ENCODE measurements around the gene SKIL.
A peak's percentile ranks its signal among the peaks of the same experiment; 100 is the strongest.

Gene SKIL

DNA sequence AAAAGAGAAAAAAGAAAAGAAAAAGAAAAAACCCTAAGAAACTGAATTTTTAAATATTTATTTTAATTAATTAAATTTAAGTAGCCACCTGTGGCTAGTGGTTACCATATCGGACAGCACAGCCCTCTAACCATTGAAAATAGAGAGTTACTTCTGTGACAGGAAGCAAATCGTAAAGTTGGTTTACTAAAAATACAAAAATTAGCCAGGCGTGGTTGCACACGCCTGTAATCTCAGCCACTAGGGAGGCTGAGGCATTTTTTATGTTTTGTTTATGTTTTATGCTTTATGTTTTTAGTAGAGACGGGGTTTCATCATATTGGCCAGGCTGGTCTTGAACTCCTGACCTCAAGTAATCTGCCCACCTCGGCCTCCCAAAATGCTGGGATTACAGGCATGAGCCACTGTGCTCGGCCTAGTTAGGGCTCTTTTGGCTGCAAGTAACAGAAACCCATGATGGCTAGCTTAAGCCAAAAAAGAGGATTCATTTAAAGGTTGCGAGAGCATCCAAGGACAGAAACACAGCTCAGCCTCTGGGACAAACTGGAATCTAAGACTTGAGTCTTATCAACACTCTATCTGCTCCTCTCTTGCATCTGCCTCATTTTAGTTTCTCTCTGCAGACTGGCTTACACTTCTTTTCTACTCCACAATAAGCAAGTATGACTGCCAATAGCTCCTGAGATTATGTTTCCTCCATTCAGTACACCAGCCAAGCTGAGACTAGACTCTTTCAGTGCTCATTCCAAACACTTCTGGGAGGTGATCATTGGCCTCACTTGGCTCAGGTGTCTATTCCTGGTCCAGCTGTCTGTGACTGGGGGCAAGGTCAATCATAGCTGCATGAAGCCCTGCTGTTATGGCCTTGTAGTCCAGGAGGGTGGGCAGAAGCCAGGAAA lies 6.8 kb upstream of the SKIL start:
- no peak for DNase-seq (ENCODE audit: low read depth)

DNA sequence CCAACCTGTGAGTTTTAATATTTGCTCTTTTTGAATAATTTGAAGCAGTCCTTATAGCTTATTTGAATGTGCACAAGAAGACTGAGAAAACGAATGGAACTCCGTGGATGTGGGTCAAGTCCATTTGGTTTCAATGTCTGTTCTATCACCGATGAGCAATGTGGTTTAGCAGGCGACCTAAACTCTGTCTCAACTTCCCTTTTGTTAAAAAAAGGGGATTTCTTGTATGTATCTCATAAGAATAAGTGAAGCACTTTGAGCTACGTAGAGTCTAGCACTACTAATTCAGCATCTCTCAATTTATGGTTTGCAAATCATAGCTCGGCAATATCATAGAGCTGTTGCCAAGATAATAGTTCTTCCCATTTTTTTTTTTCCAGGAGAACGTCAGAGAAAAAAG lies 4.6 kb upstream of the SKIL start:
- DNase-seq (ENCODE audit: low read depth) = no peak

- DNase-seq (ENCODE audit: low read depth) = no peak
Observed at GRCh38 chr3:170353485-170353884, 4.0 kb upstream of the SKIL start.

DNA sequence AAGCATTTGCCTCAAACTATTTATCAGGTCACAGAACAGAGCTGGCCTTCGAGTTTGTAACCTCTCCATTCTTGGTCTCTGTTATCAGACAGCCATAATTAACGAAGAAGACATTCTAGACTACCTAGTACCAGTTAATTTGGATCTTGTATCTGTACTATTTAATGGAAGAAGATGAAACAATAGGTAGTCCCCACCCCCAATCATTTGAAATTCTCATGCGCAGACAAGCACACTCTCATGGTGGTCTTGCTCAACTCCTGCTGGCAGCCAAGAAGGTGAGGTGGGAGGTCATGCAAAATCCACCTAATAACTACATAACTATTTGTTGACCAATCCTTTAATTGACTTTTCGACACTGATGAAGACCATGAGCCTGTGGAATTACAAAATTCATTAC lies 2.8 kb upstream of the SKIL start:
- DNase-seq (ENCODE audit: low read depth) = no peak

DNA sequence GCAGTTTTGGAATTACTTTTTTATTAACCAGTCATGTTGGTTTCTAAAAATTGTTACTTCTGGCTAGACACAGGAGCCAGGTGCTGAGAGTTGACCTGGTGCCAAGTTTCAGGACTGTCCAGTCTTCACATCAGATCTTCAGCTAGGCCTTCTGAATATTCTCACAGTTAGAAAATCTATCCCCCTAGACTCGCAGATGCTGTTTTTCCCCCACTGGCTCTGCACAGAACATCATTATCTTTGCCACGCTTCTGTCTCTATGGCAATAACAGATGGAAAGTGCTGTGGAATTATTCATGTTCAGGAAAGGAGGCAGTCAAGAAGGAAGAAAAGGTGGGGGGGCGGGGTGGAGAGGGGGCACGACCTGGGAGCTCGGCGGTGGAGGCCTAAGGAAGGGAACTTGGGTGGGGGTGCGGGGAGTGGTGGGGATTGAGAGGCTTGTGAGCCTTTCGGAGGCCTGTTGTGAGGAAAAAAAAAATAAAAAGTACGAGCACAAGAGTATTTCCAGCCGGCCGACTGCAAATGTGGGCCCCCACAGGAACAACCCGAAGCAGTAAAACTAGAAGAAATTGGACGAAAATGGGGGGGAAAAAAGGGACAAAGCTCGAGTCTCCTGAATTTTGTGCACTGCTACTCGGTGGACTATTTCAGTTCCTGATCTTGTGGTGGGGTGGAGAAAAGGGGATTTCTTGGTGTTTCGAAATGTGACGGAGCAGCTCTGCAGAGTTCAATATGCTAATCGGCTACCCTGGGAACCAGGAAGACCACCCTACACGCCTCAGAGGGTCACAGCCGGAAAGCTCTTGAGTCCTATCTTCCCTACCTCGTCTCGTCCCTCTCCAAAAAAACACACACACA lies 1.5 kb upstream of the SKIL start:
- DNase-seq (ENCODE audit: low read depth) = no peak

DNA sequence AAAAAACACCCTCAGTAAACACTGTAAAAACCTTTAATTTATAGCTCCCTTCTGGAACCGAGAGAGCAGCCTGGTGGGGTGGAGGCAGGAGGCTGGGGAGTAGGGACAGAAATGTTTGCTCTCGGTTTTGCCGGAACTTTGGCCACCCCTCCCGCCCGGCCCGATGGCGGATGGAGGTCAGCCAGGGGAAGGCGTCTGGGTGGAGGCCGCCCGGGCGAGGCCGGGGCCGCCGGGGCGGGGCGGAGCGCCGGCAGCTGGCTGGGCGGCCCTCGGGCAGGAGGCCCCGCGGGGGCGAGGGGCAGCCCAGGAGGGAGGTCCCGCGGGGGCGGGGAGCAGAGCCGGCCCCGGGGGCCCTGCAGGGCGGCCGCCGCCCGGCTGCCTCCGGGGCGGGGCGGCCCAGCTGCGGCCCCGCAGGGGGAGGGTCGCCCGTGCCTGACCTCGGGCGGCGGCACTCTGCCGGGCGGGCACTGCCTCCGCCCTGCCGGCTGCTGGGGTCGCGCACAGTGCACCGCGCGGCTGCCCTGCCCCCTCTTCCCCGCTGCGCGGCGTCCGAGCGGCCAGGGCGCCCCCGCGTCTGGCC lies 829 bp upstream of the SKIL start:
- DNase-seq (ENCODE audit: low read depth) = peak; percentile 21

- DNase-seq (ENCODE audit: low read depth) = peak; percentile 56
Observed at GRCh38 chr3:170358042-170359010, 811 bp downstream of the SKIL start.

DNA sequence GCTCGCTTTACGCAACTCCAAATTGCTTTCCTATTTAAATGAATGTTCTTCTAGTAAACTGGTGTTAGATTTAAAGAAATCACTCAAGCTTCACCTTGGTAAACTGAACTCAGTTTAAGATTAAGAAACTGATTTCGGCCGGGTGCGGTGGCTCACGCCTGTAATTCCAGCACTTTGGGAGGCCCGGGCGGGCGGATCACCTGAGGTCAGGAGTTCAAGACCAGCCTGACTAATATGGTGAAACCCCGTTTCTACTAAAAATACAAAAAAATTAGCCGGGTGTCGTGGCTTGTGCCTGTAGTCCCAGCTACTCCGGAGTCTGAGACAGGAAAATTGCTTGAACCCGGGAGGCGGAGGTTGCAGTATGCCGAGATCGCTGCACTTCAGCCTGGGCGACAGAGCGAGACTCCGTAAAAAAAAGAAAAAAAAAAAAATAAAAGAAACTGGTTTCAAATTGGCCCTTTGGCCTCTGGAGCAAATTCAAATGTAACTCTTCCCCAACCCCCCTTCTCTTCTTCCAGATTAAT lies 1.7 kb downstream of the SKIL start:
- DNase-seq (ENCODE audit: low read depth) = no peak

DNA sequence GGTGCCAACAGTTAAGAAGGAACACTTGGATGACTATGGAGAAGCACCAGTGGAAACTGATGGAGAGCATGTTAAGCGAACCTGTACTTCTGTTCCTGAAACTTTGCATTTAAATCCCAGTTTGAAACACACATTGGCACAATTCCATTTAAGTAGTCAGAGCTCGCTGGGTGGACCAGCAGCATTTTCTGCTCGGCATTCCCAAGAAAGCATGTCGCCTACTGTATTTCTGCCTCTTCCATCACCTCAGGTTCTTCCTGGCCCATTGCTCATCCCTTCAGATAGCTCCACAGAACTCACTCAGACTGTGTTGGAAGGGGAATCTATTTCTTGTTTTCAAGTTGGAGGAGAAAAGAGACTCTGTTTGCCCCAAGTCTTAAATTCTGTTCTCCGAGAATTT lies 3.0 kb downstream of the SKIL start:
- DNase-seq (ENCODE audit: low read depth) = no peak

- no peak for DNase-seq (ENCODE audit: low read depth)
Observed at GRCh38 chr3:170360916-170361315, 3.4 kb downstream of the SKIL start.

GRCh38 chr3:170361711-170362110 lies 4.2 kb downstream of the SKIL start:
- no peak for DNase-seq (ENCODE audit: low read depth)

DNA sequence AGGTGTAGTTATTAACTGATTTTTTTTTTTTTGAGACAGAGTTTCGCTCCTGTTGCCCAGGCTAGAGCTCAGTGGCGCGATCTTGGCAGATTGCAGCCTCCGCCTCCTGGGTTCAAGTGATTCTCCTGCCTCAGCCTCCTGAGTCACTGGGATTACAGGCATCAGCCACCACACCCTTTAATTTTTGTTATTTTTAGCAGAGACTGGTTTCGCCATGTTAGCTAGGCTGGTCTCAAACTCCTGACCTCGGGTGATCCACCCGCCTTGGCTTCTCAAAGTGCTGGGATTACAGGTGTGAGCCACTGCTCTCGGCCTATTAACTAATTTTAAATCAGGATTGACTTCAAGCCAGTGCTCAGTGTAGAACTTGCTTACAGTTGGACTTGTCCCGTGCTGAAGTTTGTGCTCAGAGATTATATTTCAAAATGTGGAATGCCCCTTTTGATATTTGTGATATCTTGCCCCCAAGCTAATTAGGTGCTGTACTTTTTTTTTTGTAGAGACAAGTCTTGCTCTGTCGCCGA lies 6.0 kb downstream of the SKIL start:
- no peak for DNase-seq (ENCODE audit: low read depth)

DNA sequence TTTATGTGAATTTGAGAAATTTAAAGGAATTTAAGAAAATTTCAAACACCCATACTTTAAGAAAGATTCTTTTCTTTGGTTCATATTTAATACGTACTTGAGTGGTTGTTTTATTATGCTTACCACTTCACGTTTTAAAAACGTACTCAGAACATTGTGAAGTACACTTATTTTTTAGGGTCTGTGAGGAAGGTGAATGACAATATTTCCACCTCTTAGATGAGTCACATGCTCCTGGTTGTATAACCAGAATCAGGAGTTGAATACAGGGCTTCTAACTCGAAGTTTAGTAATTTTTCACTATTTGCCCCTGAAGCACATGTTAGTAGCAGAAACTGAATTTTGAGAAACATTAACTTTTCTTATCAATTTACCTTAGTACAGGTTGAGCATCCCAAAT lies 7.5 kb downstream of the SKIL start:
- DNase-seq (ENCODE audit: low read depth) = no peak

DNA sequence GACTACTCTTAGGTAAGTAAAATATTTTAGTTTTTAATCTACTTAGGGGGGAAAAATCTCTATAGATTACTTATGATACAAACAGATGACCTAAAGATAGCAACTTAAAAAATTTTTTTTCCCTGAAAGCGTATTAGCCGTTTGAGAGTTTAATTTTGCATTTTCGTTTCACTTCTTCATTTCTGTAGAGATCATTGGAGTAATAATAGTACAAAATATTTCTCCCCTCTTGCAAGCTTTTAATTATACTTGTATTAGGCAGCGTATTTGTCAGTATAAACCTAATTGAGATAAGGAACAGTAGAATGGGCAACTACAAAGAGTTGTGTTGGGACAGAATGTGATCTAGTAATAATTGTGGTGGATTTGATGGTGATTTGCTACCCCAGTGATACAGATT lies 10.3 kb downstream of the SKIL start:
- no peak for DNase-seq (ENCODE audit: low read depth)

GRCh38 chr3:170368921-170369320 lies 11.4 kb downstream of the SKIL start:
- DNase-seq (ENCODE audit: low read depth) = no peak

- no peak for DNase-seq (ENCODE audit: low read depth)
Observed at GRCh38 chr3:170372190-170372879, 14.8 kb downstream of the SKIL start.

GRCh38 chr3:170383567-170383966 lies 26.1 kb downstream of the SKIL start:
- DNase-seq (ENCODE audit: low read depth) = no peak

DNA sequence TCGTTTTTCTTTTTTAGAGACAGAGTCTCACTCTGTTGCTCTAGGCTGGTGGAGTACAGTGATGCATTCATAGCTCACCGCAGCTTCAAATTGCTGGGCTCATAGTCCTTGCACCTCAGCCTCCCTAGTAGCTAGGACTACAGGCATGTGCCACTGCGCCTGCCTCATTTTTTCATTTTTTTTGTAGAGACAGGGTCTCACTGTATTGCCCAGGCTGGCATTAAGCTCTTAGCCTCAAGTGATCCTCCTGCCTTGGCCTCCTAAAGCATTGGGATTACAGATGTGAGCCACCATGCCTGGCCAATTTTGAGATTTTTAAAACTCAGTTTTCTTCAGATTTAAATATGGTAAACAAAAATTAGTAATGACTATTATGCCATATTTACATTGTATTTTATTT lies 29.0 kb downstream of the SKIL start:
- DNase-seq (ENCODE audit: low read depth) = no peak

- no peak for DNase-seq (ENCODE audit: low read depth)
Observed at GRCh38 chr3:170387950-170388349, 30.4 kb downstream of the SKIL start.

DNA sequence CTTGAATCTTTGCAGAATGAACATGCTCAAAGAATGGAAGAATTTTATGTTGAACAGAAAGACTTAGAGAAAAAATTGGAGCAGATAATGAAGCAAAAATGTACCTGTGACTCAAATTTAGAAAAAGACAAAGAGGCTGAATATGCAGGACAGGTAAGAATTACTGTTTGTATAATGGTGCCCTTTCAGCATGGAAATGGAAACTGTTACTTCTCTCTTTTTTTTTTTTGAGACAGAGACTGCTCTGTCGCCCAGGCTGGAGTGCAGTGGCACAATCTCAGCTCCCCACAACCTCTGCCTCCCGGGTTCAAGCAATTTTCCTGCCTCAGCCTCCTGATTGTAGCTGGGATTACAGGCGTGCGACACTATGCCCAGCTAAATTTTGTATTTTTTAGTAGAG lies 33.6 kb downstream of the SKIL start:
- DNase-seq (ENCODE audit: low read depth) = no peak

- no peak for DNase-seq (ENCODE audit: low read depth)
Observed at GRCh38 chr3:170397685-170398084, 40.2 kb downstream of the SKIL start.
